CD4-positive, alpha-beta memory T cell (primary cell): ENCODE data around the gene SELENOW. TPM values are rescaled to one million over a fixed set of nuclear protein-coding genes. Genes with fewer than 3 reads are reported as not detected.

ENCODE experiments used
- polyA plus RNA-seq, 2 donors: library from polyadenylated mRNA; unstranded; fragments of 300-500 nt; fragmentation: Illumina TruSeq; gene quantifications; one replicate each; pipeline ENCODE4 v1.2.3, GENCODE V29; 2021
- total RNA-seq, 2 experiments: library from RNA; stranded (reverse); gene quantifications; one replicate each; pipeline ENCODE4 v1.2.3, GENCODE V29; 2021

Gene SELENOW
- total and polyA plus RNA-seq, 4 experiments from 2014 or later: 116 to 352 (median 236) TPM

Other genes starting within 250 kb of the SELENOW start
- under 1 TPM; 0.53 to 0.79 TPM for gene ZNF541, start 205.6 kb upstream of the SELENOW start, total RNA-seq
- gene ZNF541, start 205.6 kb upstream of the SELENOW start, polyA plus RNA-seq: under 1 TPM in 1 of 2 donors, not detected in 1; 0.09 TPM
- gene BICRA, start 169.6 kb upstream of the SELENOW start, total RNA-seq: 10 to 100 TPM; 31.7 to 32.9 TPM
- gene BICRA, start 169.6 kb upstream of the SELENOW start, polyA plus RNA-seq: 1 to 10 TPM in 1 of 2 donors, not detected in 1; 2.3 TPM
- gene EHD2, start 65.3 kb upstream of the SELENOW start, total RNA-seq: not detected
- gene EHD2, start 65.3 kb upstream of the SELENOW start, polyA plus RNA-seq: not detected
- 100 to 1,000 TPM; 863 to 875 TPM for gene NOP53, start 33.2 kb upstream of the SELENOW start, total RNA-seq
- 100 to 1,000 TPM; 156 to 225 TPM for gene NOP53, start 33.2 kb upstream of the SELENOW start, polyA plus RNA-seq
- gene TPRX1, start 25.8 kb downstream of the SELENOW start, total RNA-seq: not detected
- gene TPRX1, start 25.8 kb downstream of the SELENOW start, polyA plus RNA-seq: not detected
- gene CRX, start 43.2 kb downstream of the SELENOW start, total RNA-seq: not detected
- gene CRX, start 43.2 kb downstream of the SELENOW start, polyA plus RNA-seq: not detected
- not detected for gene TPRX2, start 80.5 kb downstream of the SELENOW start, total RNA-seq
- not detected for gene TPRX2, start 80.5 kb downstream of the SELENOW start, polyA plus RNA-seq
- not detected for gene SULT2A1, start 107.6 kb downstream of the SELENOW start, total RNA-seq
- gene SULT2A1, start 107.6 kb downstream of the SELENOW start, polyA plus RNA-seq: not detected
- gene BSPH1, start 213.5 kb downstream of the SELENOW start, total RNA-seq: not detected
- not detected for gene BSPH1, start 213.5 kb downstream of the SELENOW start, polyA plus RNA-seq
- not detected for gene ELSPBP1, start 215.9 kb downstream of the SELENOW start, total RNA-seq
- gene ELSPBP1, start 215.9 kb downstream of the SELENOW start, polyA plus RNA-seq: not detected